CD14-positive monocyte (primary cell): Measurements from ENCODE around the gene CNTN5. TPM values are rescaled to one million over a fixed set of nuclear protein-coding genes. Genes with fewer than 3 reads are reported as not detected.

Experiments used
- DNase-seq, 3 donors: peaks; one replicate each; pipeline ENCODE4 v3.0.0-alpha.2; 2011 to 2022
- H2AFZ ChIP-seq: 2 replicates; pipeline ENCODE4 v1.6.0; 2012; ENCODE audit warnings: mild to moderate bottlenecking, low read depth, low read length, inconsistent platforms; ENCODE audit not compliant: insufficient read depth, poor library complexity, severe bottlenecking
- H3K27ac ChIP-seq, 2 donors: 1 replicate in 1 of 2; 2 replicates in 1 of 2; pipeline ENCODE4 v1.5.1; 2012 to 2013; ENCODE audit warnings: low read length in 2 of 2, control low read depth in 1 of 2, inconsistent platforms in 1 of 2, low read depth in 1 of 2, mild to moderate bottlenecking in 1 of 2
- H3K27me3 ChIP-seq, 2 donors: one replicate each; pipeline versions ENCODE4 v1.6.0 to v1.6.1; 2011 to 2013; ENCODE audit warnings: low read length in 2 of 2; ENCODE audit not compliant: control insufficient read depth in 2 of 2, insufficient read depth in 2 of 2
- H3K36me3 ChIP-seq, 2 donors: replicated peaks in 1 of 2; 1 replicate in 1 of 2; 2 replicates in 1 of 2; pipeline versions ENCODE4 v1.5.1 to v1.6.1; 2012 to 2013; ENCODE audit warnings: low read length in 2 of 2, control low read depth in 1 of 2, inconsistent platforms in 1 of 2, mild to moderate bottlenecking in 1 of 2; ENCODE audit not compliant: insufficient read depth in 2 of 2, control insufficient read depth in 1 of 2
- H3K4me1 ChIP-seq, 2 donors: 1 replicate in 1 of 2; 2 replicates in 1 of 2; pipeline versions ENCODE4 v1.5.1 to v1.6.1; 2012 to 2013; ENCODE audit warnings: low read length in 2 of 2, control low read depth in 1 of 2, inconsistent platforms in 1 of 2, mild to moderate bottlenecking in 1 of 2, moderate library complexity in 1 of 2; ENCODE audit not compliant: insufficient read depth in 2 of 2, control insufficient read depth in 1 of 2
- H3K4me2 ChIP-seq: replicated peaks from 2 replicates; pipeline ENCODE3; 2012; ENCODE audit warnings: low read length, moderate library complexity, mild to moderate bottlenecking; ENCODE audit not compliant: poor library complexity, severe bottlenecking; ENCODE audit errors: extremely low read depth
- H3K4me3 ChIP-seq, 3 experiments: fragments of 200-600 bp in 1 of 3; sonication (generic) in 1 of 3; replicated peaks in 1 of 3; 1 replicate in 2 of 3; 2 replicates in 1 of 3; pipeline ENCODE4 v1.5.1; 2011 to 2013; ENCODE audit warnings: low read length in 3 of 3, mild to moderate bottlenecking in 3 of 3, control low read depth in 2 of 3, low read depth in 2 of 3, inconsistent platforms in 1 of 3, moderate library complexity in 1 of 3
- H3K79me2 ChIP-seq: 2 replicates; pipeline ENCODE4 v1.6.0; 2012; ENCODE audit warnings: mild to moderate bottlenecking, control low read depth, inconsistent platforms, low read length, moderate library complexity; ENCODE audit not compliant: insufficient read depth
- H3K9ac ChIP-seq: 2 replicates; pipeline ENCODE4 v1.6.0; 2017; ENCODE audit warnings: low read length, mild to moderate bottlenecking; ENCODE audit not compliant: insufficient read depth, poor library complexity, severe bottlenecking
- H3K9me3 ChIP-seq, 2 donors: replicated peaks in 1 of 2; 1 replicate in 1 of 2; 2 replicates in 1 of 2; pipeline versions ENCODE4 v1.5.1 to v1.6.1; 2012 to 2013; ENCODE audit warnings: low read length in 2 of 2, control low read depth in 1 of 2; ENCODE audit not compliant: control insufficient read depth in 1 of 2, insufficient read depth in 1 of 2
- H4K20me1 ChIP-seq: 2 replicates; pipeline ENCODE4 v1.6.0; 2012; ENCODE audit warnings: mild to moderate bottlenecking, low read length, control low read depth, moderate library complexity; ENCODE audit not compliant: insufficient read depth
- H3K27ac Mint-ChIP-seq, 7 donors: one replicate each; pipeline ENCODE4 v1.8.0; 2020; ENCODE audit warnings: mild to moderate bottlenecking in 7 of 7, mixed read lengths in 7 of 7, moderate library complexity in 6 of 7, inconsistent platforms in 2 of 7
- H3K27me3 Mint-ChIP-seq, 3 donors: one replicate each; pipeline ENCODE4 v1.8.0; 2021 to 2022; ENCODE audit warnings: low read depth in 3 of 3, mild to moderate bottlenecking in 3 of 3, mixed read lengths in 3 of 3, moderate library complexity in 3 of 3, inconsistent platforms in 1 of 3
- H3K36me3 Mint-ChIP-seq, 2 donors: one replicate each; pipeline ENCODE4 v1.8.0; 2020; ENCODE audit warnings: mixed read lengths in 2 of 2, inconsistent platforms in 1 of 2, mild to moderate bottlenecking in 1 of 2
- H3K4me1 Mint-ChIP-seq: one replicate; pipeline ENCODE4 v1.8.0; 2020; ENCODE audit warnings: mild to moderate bottlenecking, mixed read lengths
- H3K4me3 Mint-ChIP-seq, 2 donors: one replicate each; pipeline ENCODE4 v1.8.0; 2020; ENCODE audit warnings: mild to moderate bottlenecking in 2 of 2, mixed read lengths in 2 of 2, moderate library complexity in 1 of 2
- H3K9me3 Mint-ChIP-seq, 7 donors: one replicate each; pipeline ENCODE4 v1.8.0; 2020 to 2022; ENCODE audit warnings: mixed read lengths in 7 of 7, mild to moderate bottlenecking in 6 of 7, moderate library complexity in 6 of 7, inconsistent platforms in 2 of 7
- CTCF ChIP-seq: fragments of 200-600 bp; IDR thresholded peaks from one replicate; pipeline ENCODE4 v1.8.0; 2022; ENCODE audit warnings: antibody characterized with exemption, mild to moderate bottlenecking
- WGBS: methylation state at CpG from one replicate; pipeline ENCODE4 v1.1.5; 2013; ENCODE audit warnings: missing lambda C conversion rate; ENCODE audit not compliant: insufficient coverage; 5-methylcytosine and 5-hydroxymethylcytosine counted together
- intact Hi-C, 2 donors: fragments of 100-400 bp; cut with micrococcal nuclease; formaldehyde crosslinking; loops; one replicate each; pipeline versions ENCODE4 v1.15.0 to v1.15.1; 2023
- polyA plus RNA-seq, 3 donors: library from polyadenylated mRNA; depleted of rRNA in 1 of 3; unstranded in 2 of 3; stranded (reverse) in 1 of 3; fragments of 300-500 nt in 2 of 3; fragments of >200 nt in 1 of 3; fragmentation: Illumina TruSeq in 2 of 3; gene quantifications; 1 replicate in 2 of 3; 2 replicates in 1 of 3; pipeline ENCODE4 v1.2.3, GENCODE V29; 2012 to 2021

Gene CNTN5
- polyA plus RNA-seq, 3 donors = not detected

- no peak overlapping the region for H3K9ac ChIP-seq
Observed at GRCh38 chr11:100319691-100320090, 1298.9 kb downstream of the CNTN5 start.

GRCh38 chr11:100328626-100329340 lies 1308.0 kb downstream of the CNTN5 start:
- WGBS = 96% methylated on average over 4 of the region's 4 CpGs
- Mint-ChIP-seq H3K27ac (no peak overlapping the region), H3K4me1 (no peaks in the 10 kb centered on the region), H3K4me3 (no peak overlapping the region), H3K27me3 (peaks cover 0 to 1% (median 0%) of the 10 kb centered on the region in 3 donors), H3K9me3 (peaks cover 0 to 11% (median 6%) of the 10 kb centered on the region in 7 donors), H3K36me3 (no peaks in the 10 kb centered on the region)
- H3K9ac ChIP-seq = no peak overlapping the region
- H4K20me1 ChIP-seq = no peaks in the 10 kb centered on the region
- no peaks in the 10 kb centered on the region for H3K4me1 ChIP-seq
- H3K27me3 ChIP-seq = no peaks in the 10 kb centered on the region
- no peak for TF ChIP-seq CTCF
- no peak for DNase-seq
- no peaks in the 10 kb centered on the region for H3K79me2 ChIP-seq
- H3K27ac ChIP-seq = no peak overlapping the region
- intact Hi-C loops = no loop called here
- no peak overlapping the region for H2AFZ ChIP-seq
- H3K4me2 ChIP-seq = no peak overlapping the region
- H3K36me3 ChIP-seq = no peaks in the 10 kb centered on the region
- H3K4me3 ChIP-seq = no peak overlapping the region
- peaks cover 0 to 19% of the 10 kb centered on the region in 2 donors for H3K9me3 ChIP-seq

More at GRCh38 chr11:100319691-100320090, 1298.9 kb downstream of the CNTN5 start:
- Mint-ChIP-seq H3K4me3 (no peak overlapping the region), H3K27me3 (no peaks in the 10 kb centered on the region), H3K9me3 (peaks cover 0 to 7% (median 2%) of the 10 kb centered on the region in 7 donors), H3K4me1 (no peaks in the 10 kb centered on the region), H3K27ac (no peak overlapping the region), H3K36me3 (no peaks in the 10 kb centered on the region)
- Histone ChIP-seq H3K36me3 (no peaks in the 10 kb centered on the region), H3K4me2 (no peak overlapping the region), H4K20me1 (no peaks in the 10 kb centered on the region), H3K4me1 (no peaks in the 10 kb centered on the region), H3K27ac (no peak overlapping the region), H3K9me3 (no peaks in the 10 kb centered on the region), H3K27me3 (no peaks in the 10 kb centered on the region), H3K4me3 (no peak overlapping the region), H2AFZ (no peak overlapping the region), H3K79me2 (no peaks in the 10 kb centered on the region)
- no peak for TF ChIP-seq CTCF
- no CpG with 5 or more reads among the region's 3 CpGs for WGBS
- intact Hi-C loops = no loop called here
- DNase-seq = no peak
